ENCODE data around the gene RPS28.

The RPS28 gene

DNA sequence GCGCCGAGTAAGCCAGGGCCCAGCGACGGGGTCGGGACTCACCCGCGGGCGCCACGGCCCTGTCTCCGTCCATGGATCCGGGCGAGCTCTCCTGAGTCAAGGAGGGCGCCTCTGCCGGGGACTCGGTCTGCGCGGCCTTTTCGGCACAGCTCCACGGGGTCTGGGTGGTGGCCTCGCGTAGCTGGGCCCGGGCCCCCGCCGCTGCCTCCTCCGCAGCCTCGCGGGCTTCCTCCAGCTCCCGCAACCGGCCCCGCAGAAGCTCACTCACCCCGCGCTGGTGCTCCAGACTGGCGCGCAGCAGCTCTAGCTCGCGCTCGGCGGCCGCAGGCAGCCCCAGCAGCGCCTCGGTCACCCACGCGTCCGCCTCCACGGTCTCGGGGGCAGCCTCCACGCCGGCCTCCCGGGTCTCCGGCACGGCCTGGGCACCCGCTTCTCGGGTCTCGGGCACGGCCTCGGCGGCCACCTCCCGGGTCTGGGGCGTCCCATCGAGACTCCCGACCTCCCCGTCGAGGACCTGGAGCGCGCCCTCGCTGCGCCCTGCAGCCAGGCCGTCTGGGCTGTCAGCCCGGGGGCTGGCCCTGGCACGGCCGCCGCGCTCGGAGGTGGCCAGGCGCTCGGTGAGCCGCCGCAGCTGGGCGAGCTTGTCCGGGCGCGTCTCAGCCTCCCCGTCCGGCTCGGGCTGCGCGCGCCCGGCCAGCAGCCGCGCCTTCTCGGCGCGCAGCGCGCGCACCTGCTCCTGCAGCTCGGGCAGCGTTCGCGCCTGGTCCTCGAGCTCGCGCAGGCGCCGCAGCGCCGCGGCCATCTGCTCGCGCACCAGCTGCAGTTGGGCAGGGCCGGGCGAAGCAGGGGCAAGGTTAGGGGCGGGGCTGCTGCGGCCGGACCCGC lies 13.4 kb downstream of the RPS28 start:
- H3K27ac ChIP-seq, result peak overlapping the region; percentile 20
- no peak for TF ChIP-seq ZFX (IDR thresholded peaks at IDR 0.05)
- TF ChIP-seq, protein P1, sequence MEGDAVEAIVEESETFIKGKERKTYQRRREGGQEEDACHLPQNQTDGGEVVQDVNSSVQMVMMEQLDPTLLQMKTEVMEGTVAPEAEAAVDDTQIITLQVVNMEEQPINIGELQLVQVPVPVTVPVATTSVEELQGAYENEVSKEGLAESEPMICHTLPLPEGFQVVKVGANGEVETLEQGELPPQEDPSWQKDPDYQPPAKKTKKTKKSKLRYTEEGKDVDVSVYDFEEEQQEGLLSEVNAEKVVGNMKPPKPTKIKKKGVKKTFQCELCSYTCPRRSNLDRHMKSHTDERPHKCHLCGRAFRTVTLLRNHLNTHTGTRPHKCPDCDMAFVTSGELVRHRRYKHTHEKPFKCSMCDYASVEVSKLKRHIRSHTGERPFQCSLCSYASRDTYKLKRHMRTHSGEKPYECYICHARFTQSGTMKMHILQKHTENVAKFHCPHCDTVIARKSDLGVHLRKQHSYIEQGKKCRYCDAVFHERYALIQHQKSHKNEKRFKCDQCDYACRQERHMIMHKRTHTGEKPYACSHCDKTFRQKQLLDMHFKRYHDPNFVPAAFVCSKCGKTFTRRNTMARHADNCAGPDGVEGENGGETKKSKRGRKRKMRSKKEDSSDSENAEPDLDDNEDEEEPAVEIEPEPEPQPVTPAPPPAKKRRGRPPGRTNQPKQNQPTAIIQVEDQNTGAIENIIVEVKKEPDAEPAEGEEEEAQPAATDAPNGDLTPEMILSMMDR (conservative IDR thresholded peaks at IDR 0.05), result no peak

DNA sequence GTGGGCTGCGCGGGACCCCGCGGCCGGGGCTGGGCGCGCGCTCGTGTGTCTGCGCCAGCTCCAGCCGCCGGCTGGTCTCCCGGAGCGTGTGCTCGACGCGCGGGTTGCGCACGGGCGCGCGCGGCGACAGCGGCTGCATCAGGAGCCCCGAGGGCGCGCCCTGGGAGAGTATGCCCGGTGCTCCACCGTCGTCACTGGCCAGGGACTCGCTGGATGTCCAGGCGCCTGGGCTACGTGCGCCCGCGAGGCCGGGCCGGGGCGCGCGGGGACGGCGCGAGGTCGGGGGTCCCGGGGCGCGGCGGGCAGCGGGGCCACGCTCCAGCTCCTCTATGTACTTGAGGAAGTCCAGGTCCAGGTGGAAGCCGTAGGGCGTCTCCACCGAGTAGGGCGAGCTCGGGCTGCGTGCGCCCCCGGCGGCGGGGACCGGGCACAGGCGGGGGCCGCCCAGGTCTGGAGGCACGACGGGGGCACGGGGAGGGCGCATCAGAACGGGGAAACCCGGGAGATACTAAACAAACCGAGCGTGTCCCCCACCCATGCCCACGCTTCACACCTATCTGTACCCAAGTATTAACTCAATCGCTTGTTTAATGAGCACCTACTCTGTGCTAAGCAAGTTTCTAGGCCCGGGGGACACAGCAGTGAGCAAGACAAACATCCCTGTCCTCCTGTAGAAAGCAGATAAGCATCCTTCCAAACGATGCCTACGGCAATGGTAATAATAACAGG lies 14.2 kb downstream of the RPS28 start:
- TF ChIP-seq, protein P1 (conservative IDR thresholded peaks at IDR 0.05), result no peak; the same call in 1 of the 2 replicates
- TF ChIP-seq ZFX (IDR thresholded peaks at IDR 0.05), result no peak
- peak overlapping the region; percentile 20 for H3K27ac ChIP-seq

DNA sequence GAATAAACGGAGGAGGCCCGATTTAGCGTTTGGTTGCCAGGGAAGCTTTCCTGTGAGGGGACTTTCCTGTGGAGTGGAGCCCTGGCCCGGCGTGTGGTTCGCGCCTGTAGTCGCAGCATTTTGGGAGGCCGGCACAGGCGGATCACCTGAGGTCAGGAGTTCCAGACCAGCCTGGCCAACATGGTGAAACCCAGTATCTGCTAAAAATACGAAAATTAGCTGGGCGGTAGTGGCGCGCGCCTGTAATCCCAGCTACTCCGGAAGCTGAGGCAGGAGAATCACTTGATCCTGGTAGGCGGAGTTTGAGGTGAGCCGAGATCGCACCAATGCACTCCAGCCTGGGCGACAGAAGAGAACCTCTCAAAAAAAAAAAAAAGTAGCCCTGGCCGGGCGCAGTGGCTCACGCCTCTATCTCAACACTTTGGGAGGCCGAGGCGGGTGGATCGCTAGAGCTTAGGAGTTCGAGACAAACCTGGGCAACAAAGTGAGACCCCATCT lies 14.8 kb downstream of the RPS28 start:
- TF ChIP-seq ZFX (IDR thresholded peaks at IDR 0.05), result no peak
- TF ChIP-seq, protein P1 (conservative IDR thresholded peaks at IDR 0.05), result no peak
- H3K27ac ChIP-seq, result no peak overlapping the region

DNA sequence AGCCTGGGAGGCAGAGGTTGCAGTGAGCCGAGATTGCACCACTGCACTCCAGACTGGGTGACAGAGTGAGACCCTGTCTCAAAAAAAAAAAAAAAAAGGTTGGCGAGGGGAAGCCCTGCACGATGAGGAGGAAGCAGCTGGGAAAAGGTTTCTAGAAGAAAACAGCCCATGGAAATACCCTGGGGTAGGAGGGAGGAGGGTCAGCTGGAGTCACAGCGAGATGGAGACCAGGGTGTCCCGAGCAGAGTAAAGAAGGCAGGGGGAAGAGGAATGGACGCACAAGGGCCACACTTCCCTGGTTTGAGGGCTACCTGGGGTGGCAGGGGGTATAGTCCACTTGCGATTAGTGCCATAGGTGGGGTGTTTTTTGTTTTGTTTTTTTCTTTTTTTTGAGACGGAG lies 15.4 kb downstream of the RPS28 start:
- TF ChIP-seq ZFX (IDR thresholded peaks at IDR 0.05), result no peak
- TF ChIP-seq, protein P1 (conservative IDR thresholded peaks at IDR 0.05), result no peak
- no peak overlapping the region for H3K27ac ChIP-seq

DNA sequence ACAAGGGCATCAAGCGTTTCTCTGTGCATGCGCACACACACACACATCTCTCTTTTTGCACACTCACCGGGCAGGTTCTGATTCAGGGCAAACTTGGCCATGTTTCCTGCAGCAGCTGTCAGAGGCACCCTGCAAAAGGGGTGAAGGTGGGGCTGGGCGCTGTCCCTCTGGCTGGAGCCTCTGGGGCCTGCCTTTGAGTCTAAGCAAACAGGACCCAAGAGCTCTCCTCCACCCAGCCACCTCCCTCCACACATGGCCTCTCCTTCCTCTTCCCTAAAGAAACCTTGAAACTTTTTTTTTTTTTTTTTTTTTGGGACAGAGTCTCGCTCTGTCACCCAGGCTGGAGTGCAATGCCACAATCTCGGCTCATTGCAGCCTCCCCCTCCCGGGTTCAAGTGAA lies 16.4 kb downstream of the RPS28 start:
- no peak overlapping the region for H3K27ac ChIP-seq
- no peak for TF ChIP-seq ZFX (IDR thresholded peaks at IDR 0.05)
- TF ChIP-seq, protein P1 (conservative IDR thresholded peaks at IDR 0.05), result no peak

DNA sequence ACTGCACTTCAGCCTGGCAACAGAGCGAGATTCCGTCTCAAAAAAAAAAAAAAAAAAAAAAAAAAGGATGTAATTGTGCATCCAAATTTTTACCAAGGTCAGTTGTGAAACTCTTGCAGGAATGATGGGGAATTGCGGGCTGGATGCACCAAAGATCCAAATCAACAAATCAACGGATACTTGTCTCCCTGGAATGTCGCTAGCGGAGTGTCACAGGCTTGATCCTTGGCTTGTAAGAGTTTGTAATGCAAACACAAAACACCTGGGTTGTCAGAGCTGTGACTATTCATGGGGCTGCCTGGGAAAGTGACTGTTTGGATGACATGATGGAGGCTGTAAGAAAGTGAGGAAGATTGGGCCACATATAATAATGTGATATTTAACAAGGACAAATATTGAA lies 17.5 kb downstream of the RPS28 start:
- no peak overlapping the region for H3K27ac ChIP-seq

More for the DNA sequence above, 17.5 kb downstream of the RPS28 start:
- TF ChIP-seq, protein P1 (conservative IDR thresholded peaks at IDR 0.05), result no peak
- no peak for TF ChIP-seq ZFX (IDR thresholded peaks at IDR 0.05)
